ENCODE measurements around the gene MACROD2.
"Not testable (repeated sequence)": the region's sequence is repeated elsewhere in the genome, so short reads cannot be mapped to it uniquely, and the experiment has no call there.

The MACROD2 gene

GRCh38 chr20:14979453-14979986 is 984.2 kb downstream of the MACROD2 start:
- DNase-seq = no peak

GRCh38 chr20:14981486-14981885 is 986.2 kb downstream of the MACROD2 start:
- DNase-seq = not testable (repeated sequence)

GRCh38 chr20:14982324-14982723 is 987.0 kb downstream of the MACROD2 start:
- not testable (repeated sequence) for DNase-seq

- no peak for DNase-seq
Observed at GRCh38 chr20:14984305-14984704, 989.0 kb downstream of the MACROD2 start.

- no peak for DNase-seq
Observed at GRCh38 chr20:14984768-14985622, 989.7 kb downstream of the MACROD2 start.

- no peak for DNase-seq
Observed at GRCh38 chr20:14986026-14986655, 990.8 kb downstream of the MACROD2 start.

GRCh38 chr20:14986656-14987055 is 991.3 kb downstream of the MACROD2 start:
- no peak for DNase-seq

GRCh38 chr20:14989535-14990290 is 994.4 kb downstream of the MACROD2 start:
- no peak for DNase-seq

GRCh38 chr20:14991023-14991422 is 995.7 kb downstream of the MACROD2 start:
- DNase-seq = no peak

GRCh38 chr20:14992153-14992552 is 996.8 kb downstream of the MACROD2 start:
- DNase-seq = no peak

- DNase-seq = no peak
Observed at GRCh38 chr20:14992961-14993360, 997.6 kb downstream of the MACROD2 start.

- no peak for DNase-seq
Observed at GRCh38 chr20:14996883-14997672, 1001.8 kb downstream of the MACROD2 start.

GRCh38 chr20:14997791-14998190 is 1002.5 kb downstream of the MACROD2 start:
- no peak for DNase-seq

GRCh38 chr20:15005300-15005986 is 1010.1 kb downstream of the MACROD2 start:
- no peak for DNase-seq

GRCh38 chr20:15011631-15012030 is 1016.3 kb downstream of the MACROD2 start:
- DNase-seq = no peak

- no peak for DNase-seq
Observed at GRCh38 chr20:15012566-15012965, 1017.2 kb downstream of the MACROD2 start.

GRCh38 chr20:15016875-15017274 is 1021.6 kb downstream of the MACROD2 start:
- DNase-seq = not testable (repeated sequence)

- no peak for DNase-seq
Observed at GRCh38 chr20:15018966-15019365, 1023.6 kb downstream of the MACROD2 start.

GRCh38 chr20:15020845-15021244 is 1025.5 kb downstream of the MACROD2 start:
- no peak for DNase-seq

- no peak for DNase-seq
Observed at GRCh38 chr20:15022921-15023320, 1027.6 kb downstream of the MACROD2 start.

GRCh38 chr20:15026759-15027158 is 1031.4 kb downstream of the MACROD2 start:
- no peak for DNase-seq

GRCh38 chr20:15030826-15031225 is 1035.5 kb downstream of the MACROD2 start:
- DNase-seq = no peak
